Measurements from ENCODE around the gene SIGLEC8. TPM values are rescaled to one million over a fixed set of nuclear protein-coding genes. Genes with fewer than 3 reads are reported as not detected.

Gene SIGLEC8
- total and polyA plus RNA-seq, 9 of the 15 experiments (the other 6 are each of a cell fraction or from before 2014, with no cell fraction given), result 0.04 to 0.65 (median 0.39) TPM

DNA sequence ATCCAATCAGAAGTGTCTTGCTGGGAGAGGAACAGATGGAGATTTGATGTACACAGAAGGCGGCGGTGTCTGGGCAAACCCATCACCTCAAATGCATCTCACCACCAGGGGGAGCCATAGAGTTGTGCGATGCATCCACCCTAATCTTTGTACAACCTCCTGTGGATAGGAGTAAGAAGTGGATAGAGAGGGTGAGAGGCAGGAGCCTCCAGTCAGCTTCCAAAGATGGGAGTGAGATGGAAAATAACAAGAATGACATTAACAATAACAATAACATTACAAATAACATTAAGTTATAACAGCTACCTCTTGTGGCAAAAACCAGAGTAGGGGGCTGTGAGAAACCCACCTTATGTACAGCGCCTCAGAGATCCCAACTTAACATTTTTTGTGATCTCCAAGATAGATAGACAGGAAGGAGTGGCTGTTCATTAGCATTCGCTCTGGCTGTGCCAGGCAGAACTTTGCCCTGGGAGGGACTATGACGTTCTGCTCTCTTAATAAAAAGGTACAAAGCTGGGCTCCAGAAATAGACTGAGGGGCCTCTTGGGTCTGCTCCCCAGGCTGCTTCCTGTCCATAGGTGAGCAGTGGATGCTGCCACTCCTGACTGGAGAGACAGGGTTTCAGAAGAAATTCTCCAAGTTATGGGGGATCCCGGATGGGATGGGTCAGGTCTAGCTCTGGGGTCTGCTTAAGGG lies 14.9 kb upstream of the SIGLEC8 start (continued):
- TF ChIP-seq, protein P1, sequence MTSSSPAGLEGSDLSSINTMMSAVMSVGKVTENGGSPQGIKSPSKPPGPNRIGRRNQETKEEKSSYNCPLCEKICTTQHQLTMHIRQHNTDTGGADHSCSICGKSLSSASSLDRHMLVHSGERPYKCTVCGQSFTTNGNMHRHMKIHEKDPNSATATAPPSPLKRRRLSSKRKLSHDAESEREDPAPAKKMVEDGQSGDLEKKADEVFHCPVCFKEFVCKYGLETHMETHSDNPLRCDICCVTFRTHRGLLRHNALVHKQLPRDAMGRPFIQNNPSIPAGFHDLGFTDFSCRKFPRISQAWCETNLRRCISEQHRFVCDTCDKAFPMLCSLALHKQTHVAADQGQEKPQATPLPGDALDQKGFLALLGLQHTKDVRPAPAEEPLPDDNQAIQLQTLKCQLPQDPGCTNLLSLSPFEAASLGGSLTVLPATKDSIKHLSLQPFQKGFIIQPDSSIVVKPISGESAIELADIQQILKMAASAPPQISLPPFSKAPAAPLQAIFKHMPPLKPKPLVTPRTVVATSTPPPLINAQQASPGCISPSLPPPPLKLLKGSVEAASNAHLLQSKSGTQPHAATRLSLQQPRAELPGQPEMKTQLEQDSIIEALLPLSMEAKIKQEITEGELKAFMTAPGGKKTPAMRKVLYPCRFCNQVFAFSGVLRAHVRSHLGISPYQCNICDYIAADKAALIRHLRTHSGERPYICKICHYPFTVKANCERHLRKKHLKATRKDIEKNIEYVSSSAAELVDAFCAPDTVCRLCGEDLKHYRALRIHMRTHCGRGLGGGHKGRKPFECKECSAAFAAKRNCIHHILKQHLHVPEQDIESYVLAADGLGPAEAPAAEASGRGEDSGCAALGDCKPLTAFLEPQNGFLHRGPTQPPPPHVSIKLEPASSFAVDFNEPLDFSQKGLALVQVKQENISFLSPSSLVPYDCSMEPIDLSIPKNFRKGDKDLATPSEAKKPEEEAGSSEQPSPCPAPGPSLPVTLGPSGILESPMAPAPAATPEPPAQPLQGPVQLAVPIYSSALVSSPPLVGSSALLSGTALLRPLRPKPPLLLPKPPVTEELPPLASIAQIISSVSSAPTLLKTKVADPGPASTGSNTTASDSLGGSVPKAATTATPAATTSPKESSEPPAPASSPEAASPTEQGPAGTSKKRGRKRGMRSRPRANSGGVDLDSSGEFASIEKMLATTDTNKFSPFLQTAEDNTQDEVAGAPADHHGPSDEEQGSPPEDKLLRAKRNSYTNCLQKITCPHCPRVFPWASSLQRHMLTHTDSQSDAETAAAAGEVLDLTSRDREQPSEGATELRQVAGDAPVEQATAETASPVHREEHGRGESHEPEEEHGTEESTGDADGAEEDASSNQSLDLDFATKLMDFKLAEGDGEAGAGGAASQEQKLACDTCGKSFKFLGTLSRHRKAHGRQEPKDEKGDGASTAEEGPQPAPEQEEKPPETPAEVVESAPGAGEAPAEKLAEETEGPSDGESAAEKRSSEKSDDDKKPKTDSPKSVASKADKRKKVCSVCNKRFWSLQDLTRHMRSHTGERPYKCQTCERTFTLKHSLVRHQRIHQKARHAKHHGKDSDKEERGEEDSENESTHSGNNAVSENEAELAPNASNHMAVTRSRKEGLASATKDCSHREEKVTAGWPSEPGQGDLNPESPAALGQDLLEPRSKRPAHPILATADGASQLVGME (CRISPR knock-in tag; IDR thresholded peaks at IDR 0.05), result peak; percentile 51; the same call in 1 of the 2 replicates
- TF ChIP-seq JUN (IDR thresholded peaks at IDR 0.05; ENCODE audit: borderline replicate concordance, low read depth, low read length), result 0 out of 2 replicates have a peak, but pooled peaks have one; percentile 18
- TF ChIP-seq JUN (CRISPR knock-in tag; IDR thresholded peaks at IDR 0.05; ENCODE audit: borderline replicate concordance), result no peak

Measured in K562 (cell line).